Neural crest cell (in vitro differentiated cells): ENCODE measurements around the gene PRKCE. TPM values are rescaled to one million over a fixed set of nuclear protein-coding genes. Genes with fewer than 3 reads are reported as not detected.

ENCODE experiments used
- DNase-seq: peaks from one replicate; pipeline ENCODE4 v3.0.0; 2021; ENCODE audit warnings: low read depth, mixed read lengths, low spot score
- H3K27ac Mint-ChIP-seq: one replicate; pipeline ENCODE4 v1.8.0; 2021; ENCODE audit warnings: mild to moderate bottlenecking, mixed read lengths; ENCODE audit not compliant: unreplicated experiment
- H3K27me3 Mint-ChIP-seq: 2 replicates; pipeline ENCODE4 v1.8.0; 2021; ENCODE audit warnings: low read depth, mild to moderate bottlenecking, mixed read lengths
- H3K36me3 Mint-ChIP-seq: 2 replicates; pipeline ENCODE4 v1.8.0; 2021; ENCODE audit warnings: low read depth, mild to moderate bottlenecking, mixed read lengths
- H3K4me1 Mint-ChIP-seq: 2 replicates; pipeline ENCODE4 v1.8.0; 2021; ENCODE audit warnings: mixed read lengths
- H3K4me3 Mint-ChIP-seq: one replicate; pipeline ENCODE4 v1.8.0; 2021; ENCODE audit warnings: mild to moderate bottlenecking, mixed read lengths
- H3K9me3 Mint-ChIP-seq: 2 replicates; pipeline ENCODE4 v1.8.0; 2021; ENCODE audit warnings: mixed read lengths
- total RNA-seq: library from RNA; stranded (reverse); gene quantifications from 2 replicates; pipeline ENCODE4 v1.2.1, GENCODE V29; 2021
- TF ChIP-seq, protein P1 (sequence below): fragments of 200-600 bp; sonication (generic); conservative IDR thresholded peaks from 2 replicates; pipeline ENCODE4 v1.5.0; 2021; ENCODE audit warnings: antibody characterized with exemption, mild to moderate bottlenecking

PRKCE gene
- total RNA-seq, 1 donor from 2014 or later, result 15.6 TPM

DNA sequence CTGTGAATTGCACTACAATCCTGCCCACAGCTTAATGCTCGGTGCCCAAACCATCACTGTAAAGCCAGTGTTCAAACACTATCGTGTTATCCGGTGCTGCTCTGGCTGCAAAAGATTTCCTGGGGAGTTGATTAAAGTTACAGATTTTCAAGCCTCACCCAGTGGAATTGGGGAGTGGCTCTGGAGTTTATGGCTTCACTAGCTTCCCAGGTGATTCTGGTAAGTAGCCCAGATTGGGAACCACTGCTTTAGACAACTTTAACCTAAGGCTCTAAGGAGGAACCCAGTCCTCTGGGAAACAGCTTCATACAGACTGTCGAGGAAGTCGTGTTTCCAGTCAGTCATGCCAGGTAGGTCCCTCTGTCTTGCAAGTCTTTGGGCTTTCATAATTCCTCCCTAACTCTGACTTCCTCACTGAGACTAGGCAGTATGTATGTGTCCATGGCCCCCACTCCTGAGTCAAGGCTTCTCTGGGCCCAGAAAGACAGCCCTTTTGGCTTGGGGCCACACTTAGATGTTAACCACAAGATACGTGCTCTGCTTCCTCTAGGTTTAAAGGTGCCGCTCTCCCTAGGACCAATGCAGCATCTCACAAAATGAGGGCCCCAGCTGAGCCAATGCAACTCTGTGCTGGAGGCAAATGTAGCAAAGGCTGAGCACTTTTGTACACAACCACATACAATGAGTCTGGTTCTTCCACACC, 299.7 kb downstream of the PRKCE start:
- Mint-ChIP-seq H3K9me3 (no peaks in the 10 kb centered on the region), H3K36me3 (no peaks in the 10 kb centered on the region), H3K4me3 (no peak overlapping the region), H3K27ac (no peak overlapping the region), H3K4me1 (no peaks in the 10 kb centered on the region), H3K27me3 (no peaks in the 10 kb centered on the region)
- no peak for DNase-seq
- TF ChIP-seq, protein P1, sequence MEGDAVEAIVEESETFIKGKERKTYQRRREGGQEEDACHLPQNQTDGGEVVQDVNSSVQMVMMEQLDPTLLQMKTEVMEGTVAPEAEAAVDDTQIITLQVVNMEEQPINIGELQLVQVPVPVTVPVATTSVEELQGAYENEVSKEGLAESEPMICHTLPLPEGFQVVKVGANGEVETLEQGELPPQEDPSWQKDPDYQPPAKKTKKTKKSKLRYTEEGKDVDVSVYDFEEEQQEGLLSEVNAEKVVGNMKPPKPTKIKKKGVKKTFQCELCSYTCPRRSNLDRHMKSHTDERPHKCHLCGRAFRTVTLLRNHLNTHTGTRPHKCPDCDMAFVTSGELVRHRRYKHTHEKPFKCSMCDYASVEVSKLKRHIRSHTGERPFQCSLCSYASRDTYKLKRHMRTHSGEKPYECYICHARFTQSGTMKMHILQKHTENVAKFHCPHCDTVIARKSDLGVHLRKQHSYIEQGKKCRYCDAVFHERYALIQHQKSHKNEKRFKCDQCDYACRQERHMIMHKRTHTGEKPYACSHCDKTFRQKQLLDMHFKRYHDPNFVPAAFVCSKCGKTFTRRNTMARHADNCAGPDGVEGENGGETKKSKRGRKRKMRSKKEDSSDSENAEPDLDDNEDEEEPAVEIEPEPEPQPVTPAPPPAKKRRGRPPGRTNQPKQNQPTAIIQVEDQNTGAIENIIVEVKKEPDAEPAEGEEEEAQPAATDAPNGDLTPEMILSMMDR, result no peak

DNA sequence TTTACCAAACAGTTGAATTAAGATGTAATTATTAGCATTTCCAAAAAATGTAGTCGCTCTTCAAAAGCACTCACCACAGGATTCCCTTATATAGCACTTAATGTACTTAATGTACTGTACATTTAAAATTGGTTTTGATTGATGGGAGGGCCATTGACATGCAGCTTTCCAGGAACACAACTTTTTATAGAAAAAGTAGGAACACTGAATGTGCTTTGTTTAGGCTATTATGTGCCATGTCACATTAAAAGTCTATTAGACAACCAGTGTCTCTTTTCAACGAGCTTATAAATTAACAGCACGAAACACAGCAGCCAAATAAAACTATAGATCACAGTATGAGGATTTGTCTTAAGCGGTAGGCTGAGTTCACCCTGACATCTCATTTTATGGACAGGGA, 301.1 kb downstream of the PRKCE start:
- DNase-seq, result no peak
- Mint-ChIP-seq H3K4me1 (no peaks in the 10 kb centered on the region), H3K9me3 (no peaks in the 10 kb centered on the region), H3K36me3 (no peaks in the 10 kb centered on the region), H3K27ac (no peak overlapping the region), H3K27me3 (no peaks in the 10 kb centered on the region), H3K4me3 (no peak overlapping the region)
- TF ChIP-seq, protein P1, result no peak

DNA sequence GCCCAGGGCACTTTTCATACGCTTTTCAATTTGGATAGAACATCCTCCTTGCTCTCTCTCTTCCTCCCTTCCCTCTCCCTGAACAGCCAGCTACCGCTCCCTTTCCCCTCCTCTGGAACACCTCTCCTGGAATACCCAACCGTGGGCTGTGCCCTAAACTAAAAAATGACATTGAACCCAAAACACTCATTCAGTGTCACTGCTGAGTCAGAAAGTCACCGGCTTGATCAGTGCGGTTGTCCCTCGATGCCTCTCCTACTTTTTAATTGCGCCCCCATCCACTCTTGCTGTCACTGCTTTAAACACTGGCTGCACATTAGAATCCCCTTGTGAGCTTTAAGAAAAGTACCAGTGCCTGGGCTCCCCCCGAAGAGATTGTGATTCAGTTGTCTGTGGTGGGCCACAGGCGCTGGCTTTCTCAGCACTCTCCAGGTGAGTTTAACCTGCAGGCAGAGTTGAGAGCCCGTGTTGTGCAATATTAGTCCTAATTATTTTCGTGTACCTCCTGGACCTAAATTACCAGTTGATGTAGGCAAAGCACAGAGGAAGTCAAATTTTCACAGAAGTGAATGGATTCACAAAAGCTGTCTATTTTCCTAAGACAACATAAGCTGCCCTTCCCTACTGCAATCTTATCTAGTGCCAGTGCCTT, 302.0 kb downstream of the PRKCE start:
- no peaks in the 10 kb centered on the region for H3K27me3 Mint-ChIP-seq
- no peak for DNase-seq
- H3K9me3 Mint-ChIP-seq, result no peaks in the 10 kb centered on the region
- no peak overlapping the region for H3K4me3 Mint-ChIP-seq
- no peaks in the 10 kb centered on the region for H3K4me1 Mint-ChIP-seq
- no peaks in the 10 kb centered on the region for H3K36me3 Mint-ChIP-seq
- H3K27ac Mint-ChIP-seq, result no peak overlapping the region
- TF ChIP-seq, protein P1, result no peak

DNA sequence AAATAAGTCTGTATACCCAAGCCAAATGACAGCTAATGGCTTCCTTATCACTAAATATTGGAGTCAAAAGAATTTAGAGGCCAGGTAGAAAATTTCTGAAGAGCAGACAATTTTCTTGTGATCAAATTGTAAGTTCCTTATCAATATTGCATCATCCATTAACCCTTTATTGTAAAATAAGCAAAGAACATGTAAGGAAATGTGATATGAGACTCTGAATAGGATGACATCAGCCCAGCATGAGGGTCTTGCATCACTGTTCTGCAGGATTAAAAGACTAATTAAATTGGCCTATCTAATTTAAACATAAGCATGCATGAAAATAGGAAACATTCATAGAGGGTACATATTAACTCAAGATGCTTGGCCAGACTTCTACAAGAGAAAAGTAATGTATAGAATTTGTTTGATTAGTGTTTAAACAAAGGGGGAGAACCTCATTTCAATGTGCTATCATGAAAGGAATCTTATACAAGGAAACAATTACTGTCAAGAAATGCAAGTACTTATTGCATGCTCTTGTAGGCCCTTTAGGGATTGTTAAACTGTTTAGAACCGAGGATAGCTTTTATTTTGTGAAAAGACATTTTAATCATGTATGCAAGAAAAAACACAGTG, 302.9 kb downstream of the PRKCE start:
- H3K27ac Mint-ChIP-seq, result no peak overlapping the region
- TF ChIP-seq, protein P1, result no peak
- DNase-seq, result no peak
- no peak overlapping the region for H3K4me3 Mint-ChIP-seq
- no peaks in the 10 kb centered on the region for H3K9me3 Mint-ChIP-seq
- H3K36me3 Mint-ChIP-seq, result no peaks in the 10 kb centered on the region
- no peaks in the 10 kb centered on the region for H3K27me3 Mint-ChIP-seq
- no peaks in the 10 kb centered on the region for H3K4me1 Mint-ChIP-seq

DNA sequence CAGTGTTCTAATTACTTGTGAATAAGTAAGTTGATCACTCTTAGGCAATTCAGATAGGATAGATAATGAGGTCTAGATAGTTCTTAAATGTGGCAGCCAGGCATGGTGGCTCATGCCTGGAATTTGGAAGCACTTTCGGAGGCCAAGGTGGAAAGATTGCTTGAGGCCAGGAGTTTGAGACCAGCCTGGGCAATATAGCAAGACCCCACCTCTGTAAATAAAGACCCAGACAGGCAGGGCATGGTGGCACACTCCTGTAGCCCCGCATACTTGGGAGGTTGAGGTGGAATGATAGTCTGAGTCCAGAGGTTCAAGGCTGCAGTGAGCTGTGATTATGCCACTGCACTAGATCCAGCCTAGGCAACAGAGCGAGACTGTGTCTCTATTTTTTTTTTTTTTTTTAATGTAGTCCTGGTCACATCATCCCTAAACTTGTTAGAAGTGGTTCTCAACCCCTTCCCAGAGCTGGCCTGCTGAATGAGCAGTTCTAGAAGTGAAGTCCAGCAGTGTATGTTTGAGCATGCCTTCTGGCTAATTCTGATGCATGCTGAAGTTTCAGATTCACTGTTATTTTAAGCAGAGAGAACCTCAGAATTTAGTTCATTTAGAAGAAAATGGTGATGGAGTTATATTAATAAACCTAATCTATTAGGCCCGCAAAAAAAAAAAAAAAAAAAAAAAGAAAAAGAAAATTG, 306.2 kb downstream of the PRKCE start:
- no peaks in the 10 kb centered on the region for H3K36me3 Mint-ChIP-seq
- H3K4me3 Mint-ChIP-seq, result no peak overlapping the region
- H3K27ac Mint-ChIP-seq, result no peak overlapping the region
- TF ChIP-seq, protein P1, result no peak
- H3K27me3 Mint-ChIP-seq, result no peaks in the 10 kb centered on the region
- no peaks in the 10 kb centered on the region for H3K4me1 Mint-ChIP-seq
- H3K9me3 Mint-ChIP-seq, result no peaks in the 10 kb centered on the region
- DNase-seq, result no peak
